ENCODE results near the gene FOXR2.

The FOXR2 gene, protein sequence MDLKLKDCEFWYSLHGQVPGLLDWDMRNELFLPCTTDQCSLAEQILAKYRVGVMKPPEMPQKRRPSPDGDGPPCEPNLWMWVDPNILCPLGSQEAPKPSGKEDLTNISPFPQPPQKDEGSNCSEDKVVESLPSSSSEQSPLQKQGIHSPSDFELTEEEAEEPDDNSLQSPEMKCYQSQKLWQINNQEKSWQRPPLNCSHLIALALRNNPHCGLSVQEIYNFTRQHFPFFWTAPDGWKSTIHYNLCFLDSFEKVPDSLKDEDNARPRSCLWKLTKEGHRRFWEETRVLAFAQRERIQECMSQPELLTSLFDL

DNA sequence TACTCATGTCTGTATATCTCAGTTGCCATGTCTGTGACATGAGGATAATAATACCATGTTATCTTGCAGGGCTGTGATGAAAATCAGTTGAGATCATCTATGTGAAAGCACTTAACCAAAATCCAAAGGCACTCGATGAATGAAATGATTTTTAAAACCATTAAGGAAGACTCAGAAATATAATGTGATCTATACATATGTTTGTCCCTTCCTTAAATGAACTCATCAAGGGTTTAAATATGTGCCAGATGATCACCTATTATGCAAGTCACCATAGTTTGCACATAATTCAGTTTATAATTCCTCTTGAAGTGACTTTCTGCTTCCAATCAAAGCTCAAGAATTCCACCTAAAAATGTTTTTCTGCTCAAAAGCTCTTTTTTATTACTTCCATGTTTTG lies at the start of gene FOXR2:
TSS of gene FOXR2 (plus strand) at position 301 of the 400 bp plus-strand sequence. CDS start 312 bp downstream, outside the sequence.
- no peak for TF ChIP-seq ZNF274 (IDR thresholded peaks at IDR 0.05; ENCODE audit: low read depth, low read length)
- no peak within 1 kb of the TSS for H3K4me3 ChIP-seq (ENCODE audit: low read length)

GRCh38 chrX:55579115-55579514 lies 44.1 kb upstream of the FOXR2 start:
- no peak for TF ChIP-seq ZNF274 (IDR thresholded peaks at IDR 0.05; ENCODE audit: low read depth, low read length)
- H3K4me3 ChIP-seq (ENCODE audit: low read length) = no peak overlapping the region

GRCh38 chrX:55582447-55582846 lies 40.8 kb upstream of the FOXR2 start:
- TF ChIP-seq ZNF274 (IDR thresholded peaks at IDR 0.05; ENCODE audit: low read depth, low read length) = no peak
- H3K4me3 ChIP-seq (ENCODE audit: low read length) = no peak overlapping the region

DNA sequence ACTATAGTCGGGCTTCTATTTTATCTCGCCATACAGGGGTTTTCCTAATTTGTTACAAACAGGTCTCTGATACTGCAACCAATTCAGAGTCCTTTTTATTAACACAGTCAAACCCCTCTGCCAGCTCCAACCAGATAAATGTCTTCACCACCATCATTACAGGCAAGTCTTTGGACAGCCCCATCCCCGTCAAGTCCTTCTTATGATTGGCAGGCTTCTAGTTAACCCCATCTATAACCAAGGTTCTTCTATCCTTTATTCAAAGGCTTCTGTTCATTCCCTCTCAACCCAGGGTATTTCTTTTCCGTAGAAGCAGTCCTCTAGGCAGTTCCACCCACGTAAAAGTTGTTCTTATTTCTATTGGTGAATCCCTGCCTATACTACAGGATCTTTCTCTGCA lies 29.9 kb upstream of the FOXR2 start:
- H3K4me3 ChIP-seq (ENCODE audit: low read length) = no peak overlapping the region
- TF ChIP-seq ZNF274 (IDR thresholded peaks at IDR 0.05; ENCODE audit: low read depth, low read length) = no peak

- no peak overlapping the region for H3K4me3 ChIP-seq (ENCODE audit: low read length)
- TF ChIP-seq ZNF274 (IDR thresholded peaks at IDR 0.05; ENCODE audit: low read depth, low read length) = no peak
Measured at GRCh38 chrX:55593756-55594257, 29.4 kb upstream of the FOXR2 start.

- H3K4me3 ChIP-seq (ENCODE audit: low read length) = no peak overlapping the region
- no peak for TF ChIP-seq ZNF274 (IDR thresholded peaks at IDR 0.05; ENCODE audit: low read depth, low read length)
Measured at GRCh38 chrX:55598333-55598732, 24.9 kb upstream of the FOXR2 start.

- no peak overlapping the region for H3K4me3 ChIP-seq (ENCODE audit: low read length)
- no peak for TF ChIP-seq ZNF274 (IDR thresholded peaks at IDR 0.05; ENCODE audit: low read depth, low read length)
Measured at GRCh38 chrX:55619547-55619946, 3.7 kb upstream of the FOXR2 start.

GRCh38 chrX:55624403-55624802 lies 1.2 kb downstream of the FOXR2 start:
- no peak overlapping the region for H3K4me3 ChIP-seq (ENCODE audit: low read length)
- TF ChIP-seq ZNF274 (IDR thresholded peaks at IDR 0.05; ENCODE audit: low read depth, low read length) = no peak

GRCh38 chrX:55636109-55636508 lies 12.9 kb downstream of the FOXR2 start:
- H3K4me3 ChIP-seq (ENCODE audit: low read length) = no peak overlapping the region
- no peak for TF ChIP-seq ZNF274 (IDR thresholded peaks at IDR 0.05; ENCODE audit: low read depth, low read length)

- H3K4me3 ChIP-seq (ENCODE audit: low read length) = no peak overlapping the region
- TF ChIP-seq ZNF274 (IDR thresholded peaks at IDR 0.05; ENCODE audit: low read depth, low read length) = no peak
Measured at GRCh38 chrX:55638933-55639332, 15.7 kb downstream of the FOXR2 start.

- H3K4me3 ChIP-seq (ENCODE audit: low read length) = no peak overlapping the region
- TF ChIP-seq ZNF274 (IDR thresholded peaks at IDR 0.05; ENCODE audit: low read depth, low read length) = no peak
Measured at GRCh38 chrX:55640854-55641253, 17.7 kb downstream of the FOXR2 start.

- no peak overlapping the region for H3K4me3 ChIP-seq (ENCODE audit: low read length)
- no peak for TF ChIP-seq ZNF274 (IDR thresholded peaks at IDR 0.05; ENCODE audit: low read depth, low read length)
Measured at GRCh38 chrX:55648434-55648833, 25.2 kb downstream of the FOXR2 start.

DNA sequence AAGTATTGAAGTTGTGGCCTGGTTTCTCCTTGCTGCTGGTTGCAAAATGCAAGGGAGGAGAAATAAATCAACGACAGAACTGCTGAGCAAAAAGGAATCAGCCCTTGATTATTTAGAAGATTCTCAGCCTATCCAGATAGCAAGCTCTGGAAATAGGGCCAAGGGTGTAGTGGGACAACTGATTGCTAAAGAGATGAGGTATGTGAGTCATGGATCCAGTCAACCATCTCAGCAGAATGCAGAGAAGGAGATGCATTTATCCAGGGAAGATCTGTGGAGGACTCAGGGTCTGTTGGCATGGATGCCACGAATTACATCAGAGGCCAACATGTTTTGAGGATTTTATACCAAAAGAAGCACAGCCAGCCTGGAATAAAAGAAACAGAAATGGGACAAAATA lies 36.7 kb downstream of the FOXR2 start:
- TF ChIP-seq ZNF274 (IDR thresholded peaks at IDR 0.05; ENCODE audit: low read depth, low read length) = no peak
- H3K4me3 ChIP-seq (ENCODE audit: low read length) = no peak overlapping the region

DNA sequence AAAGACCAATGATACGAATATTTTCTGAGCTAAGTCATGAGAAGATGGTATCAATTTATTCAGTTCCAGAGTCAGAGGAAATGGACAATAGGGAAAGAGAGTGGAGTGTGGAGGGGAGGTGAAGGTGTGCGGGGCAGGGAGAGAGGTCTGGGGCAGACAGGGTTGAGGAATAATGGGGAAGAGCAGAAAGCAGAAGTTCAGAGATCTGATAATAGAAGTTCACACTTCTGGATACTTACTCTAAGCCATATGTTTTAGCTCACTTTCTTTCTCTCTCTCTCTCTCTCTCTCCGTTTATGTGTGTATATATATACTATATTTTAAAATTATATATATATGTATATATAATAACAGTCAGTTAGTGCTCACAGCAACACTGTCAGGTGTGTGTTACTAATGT lies 40.4 kb downstream of the FOXR2 start:
- TF ChIP-seq ZNF274 (IDR thresholded peaks at IDR 0.05; ENCODE audit: low read depth, low read length) = no peak
- no peak overlapping the region for H3K4me3 ChIP-seq (ENCODE audit: low read length)

- TF ChIP-seq ZNF274 (IDR thresholded peaks at IDR 0.05; ENCODE audit: low read depth, low read length) = no peak
- H3K4me3 ChIP-seq (ENCODE audit: low read length) = no peak overlapping the region
Measured at GRCh38 chrX:55668084-55668483, 44.9 kb downstream of the FOXR2 start.

Data from GM08714 (cell line).